GM04504 (cell line): ENCODE data around the gene ASAP3.
"Not testable (repeated sequence)": the region's sequence is repeated elsewhere in the genome, so short reads cannot be mapped to it uniquely, and the experiment has no call there.

Experiments used
- DNase-seq: peaks from one replicate; pipeline ENCODE4 v3.0.0-alpha.2; 2012; ENCODE audit warnings: low read depth

The ASAP3 gene

DNA sequence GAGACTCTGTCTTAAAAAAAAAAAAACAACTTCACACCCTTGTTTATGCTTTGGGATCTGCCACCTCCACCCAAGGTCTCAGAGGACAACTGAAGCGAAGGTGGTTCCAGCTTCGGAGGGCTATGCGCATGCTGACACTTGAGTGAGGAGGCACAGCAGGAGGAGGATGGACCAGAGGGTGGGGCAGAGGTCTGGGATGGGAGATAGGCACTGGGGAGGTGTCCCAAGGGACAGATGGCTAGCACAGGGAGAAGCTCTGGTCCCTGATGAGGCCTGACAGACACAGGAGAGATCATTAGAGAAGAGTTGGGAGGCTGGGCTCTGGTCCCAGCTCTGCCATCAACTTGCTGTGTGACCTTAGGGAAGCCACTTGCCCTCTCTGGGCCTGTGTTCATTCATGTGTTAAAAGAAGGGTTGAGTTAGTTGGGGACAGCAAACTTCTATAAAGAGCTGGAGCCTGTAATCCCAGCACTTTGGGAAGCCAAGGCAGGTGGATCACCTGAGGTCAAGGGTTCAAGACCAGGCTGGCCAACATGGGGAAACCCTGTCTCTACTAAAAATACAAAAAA is 30.2 kb upstream of the ASAP3 start:
- no peak for DNase-seq

DNA sequence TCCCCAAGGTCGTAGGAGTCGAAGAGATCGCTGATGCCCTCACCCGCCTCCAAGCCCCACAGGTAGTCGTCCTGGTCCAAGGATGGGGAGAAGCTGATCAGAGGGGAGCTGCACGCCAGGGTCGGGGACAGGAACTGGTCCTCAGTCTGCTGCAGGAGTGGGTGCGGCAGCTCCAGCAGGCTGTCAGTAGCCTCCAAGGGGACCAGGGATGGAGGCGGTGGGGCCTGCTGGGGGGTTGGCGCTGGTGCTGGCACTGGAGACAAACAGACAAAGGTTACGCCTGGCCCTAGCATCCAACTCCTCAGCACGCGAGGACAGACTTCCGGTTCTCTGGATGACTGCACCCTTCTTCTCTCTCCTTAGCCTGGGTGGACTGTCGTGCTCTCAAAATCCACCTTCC is 25.9 kb upstream of the ASAP3 start:
- DNase-seq: no peak

DNA sequence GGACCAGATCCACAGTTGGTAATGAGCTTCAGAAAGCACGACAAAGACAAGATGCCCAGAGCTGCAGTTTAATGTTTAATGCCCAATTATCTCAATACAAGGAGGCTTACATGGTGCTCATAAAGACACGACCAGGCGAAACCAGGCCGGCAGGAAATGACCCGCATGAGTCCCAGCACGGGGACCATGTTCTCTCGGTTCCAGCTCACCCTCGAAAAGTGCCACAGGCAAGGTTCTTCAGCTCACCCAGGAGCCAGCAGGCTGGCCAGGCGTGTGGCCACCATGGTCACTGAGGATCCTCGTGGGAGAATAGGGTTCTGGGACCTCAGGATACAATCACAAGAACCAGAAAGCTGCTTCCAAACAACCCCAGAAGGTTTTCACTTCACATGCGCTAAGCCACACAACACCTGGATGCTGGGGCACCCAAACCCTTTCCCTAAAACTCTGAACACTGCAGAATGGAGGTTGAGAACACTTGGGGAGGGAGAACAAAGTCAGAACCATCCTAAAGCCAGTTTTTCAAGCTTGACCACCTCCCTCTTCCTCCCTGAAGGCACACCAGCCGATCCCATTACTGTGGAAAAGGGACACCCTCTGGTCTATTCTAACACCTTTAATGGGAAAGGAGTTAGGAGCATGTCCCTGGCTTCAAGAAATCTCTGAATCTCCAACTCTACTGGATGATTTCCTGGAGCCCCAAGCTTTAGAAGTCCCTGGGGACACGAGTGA is 22.6 kb upstream of the ASAP3 start:
- no peak for DNase-seq

DNA sequence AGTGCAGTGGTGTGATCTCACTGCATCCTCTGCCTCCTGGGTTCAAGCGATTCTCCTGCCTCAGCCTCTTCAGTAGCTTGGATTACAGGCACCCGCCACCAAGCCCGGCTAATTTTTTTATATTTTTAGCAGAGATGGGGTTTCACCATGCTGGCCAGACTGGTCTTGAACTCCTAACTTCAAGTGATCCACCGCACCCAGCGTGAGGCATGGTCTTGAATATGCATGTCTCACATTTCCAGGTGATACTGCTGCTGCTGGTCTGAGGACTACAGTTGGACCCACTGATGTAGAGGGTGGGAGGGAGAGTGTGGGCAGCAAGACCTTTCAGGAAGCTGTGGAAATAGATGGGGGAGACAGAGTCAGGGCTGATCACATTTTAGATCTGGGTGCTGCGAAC is 21.9 kb upstream of the ASAP3 start:
- DNase-seq: no peak

DNA sequence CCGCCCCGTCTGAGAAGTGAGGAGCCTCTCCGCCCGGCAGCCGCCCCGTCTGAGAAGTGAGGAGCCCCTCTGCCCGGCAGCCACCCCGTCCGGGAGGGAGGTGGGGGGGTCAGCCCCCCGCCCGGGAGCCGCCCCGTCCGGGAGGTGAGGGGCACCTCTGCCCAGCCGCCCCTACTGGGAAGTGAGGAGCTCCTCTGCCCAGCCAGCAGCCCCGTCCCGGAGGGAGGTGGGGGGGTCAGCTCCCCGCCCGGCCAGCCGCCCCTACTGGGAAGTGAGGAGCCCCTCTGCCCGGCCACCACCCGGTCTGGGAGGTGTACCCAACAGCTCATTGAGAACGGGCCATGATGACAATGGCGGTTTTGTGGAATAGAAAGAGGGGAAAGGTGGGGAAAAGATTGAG is 20.2 kb upstream of the ASAP3 start:
- not testable (repeated sequence) for DNase-seq

DNA sequence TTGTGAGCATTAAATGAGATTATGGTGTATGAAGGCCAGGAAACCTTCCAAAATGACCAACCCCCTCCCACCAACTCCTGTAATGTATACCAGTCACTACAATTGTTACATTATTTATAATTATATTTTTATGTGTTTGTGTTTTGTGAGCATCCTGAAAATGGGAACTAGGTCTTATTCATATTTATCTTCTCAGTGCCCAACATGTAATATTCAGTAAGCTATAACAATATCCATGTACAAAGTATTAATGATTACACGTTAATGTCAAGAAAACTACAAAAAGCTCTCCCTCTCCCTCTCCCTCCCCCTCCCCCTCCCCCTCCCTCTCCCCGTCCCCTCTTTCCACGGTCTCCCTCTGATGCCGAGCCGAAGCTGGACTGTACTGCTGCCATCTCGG is 19.0 kb upstream of the ASAP3 start:
- DNase-seq: no peak

DNA sequence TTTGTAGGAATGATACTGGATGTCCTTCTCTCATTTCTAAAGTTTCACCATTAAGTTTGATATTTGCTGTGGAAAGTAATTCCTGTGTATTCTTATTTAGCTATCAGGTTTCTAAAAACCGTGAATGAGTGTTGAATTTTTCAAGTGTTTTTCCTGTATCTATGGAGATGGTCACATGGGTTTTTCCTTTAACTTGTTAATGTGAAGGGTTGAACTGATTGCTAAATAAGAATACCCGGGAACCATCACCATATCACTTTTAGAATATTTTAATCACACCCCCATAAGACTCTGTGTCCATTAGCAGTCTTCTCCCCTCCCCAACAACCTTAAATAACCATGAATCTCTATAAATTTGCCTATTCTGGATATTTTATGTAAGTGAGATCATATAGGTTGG is 16.5 kb upstream of the ASAP3 start:
- DNase-seq: no peak

DNA sequence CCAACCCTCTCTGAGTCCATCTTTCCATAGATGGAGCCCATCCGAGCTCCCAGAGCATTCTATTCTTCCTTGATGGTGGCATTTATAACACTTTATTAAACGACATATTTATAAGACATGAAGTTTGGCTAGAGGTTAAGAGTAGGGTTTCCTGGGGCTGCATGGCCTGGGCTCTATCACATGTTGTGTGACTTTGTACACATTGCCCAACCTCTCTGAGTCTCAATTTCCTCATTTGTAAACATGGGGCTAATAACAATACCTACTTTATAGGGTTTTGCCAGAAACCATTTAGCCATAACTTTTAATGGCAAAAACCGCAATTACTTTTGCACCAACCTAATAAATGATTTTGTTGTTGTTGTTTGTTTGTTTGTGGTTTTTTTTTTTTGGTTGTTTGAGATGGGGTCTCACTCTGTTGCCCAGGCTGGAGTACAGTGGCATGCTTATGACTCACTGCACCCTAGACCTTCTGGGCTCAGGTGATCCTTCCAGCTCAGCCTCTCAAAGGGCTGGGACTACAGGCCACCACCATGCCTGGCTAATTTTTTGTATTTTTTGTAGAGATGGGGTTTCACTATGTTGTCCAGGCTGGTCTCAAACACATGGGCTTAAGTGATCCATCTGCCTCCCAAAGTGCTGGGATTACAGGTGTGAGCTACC is 13.9 kb upstream of the ASAP3 start:
- no peak for DNase-seq

DNA sequence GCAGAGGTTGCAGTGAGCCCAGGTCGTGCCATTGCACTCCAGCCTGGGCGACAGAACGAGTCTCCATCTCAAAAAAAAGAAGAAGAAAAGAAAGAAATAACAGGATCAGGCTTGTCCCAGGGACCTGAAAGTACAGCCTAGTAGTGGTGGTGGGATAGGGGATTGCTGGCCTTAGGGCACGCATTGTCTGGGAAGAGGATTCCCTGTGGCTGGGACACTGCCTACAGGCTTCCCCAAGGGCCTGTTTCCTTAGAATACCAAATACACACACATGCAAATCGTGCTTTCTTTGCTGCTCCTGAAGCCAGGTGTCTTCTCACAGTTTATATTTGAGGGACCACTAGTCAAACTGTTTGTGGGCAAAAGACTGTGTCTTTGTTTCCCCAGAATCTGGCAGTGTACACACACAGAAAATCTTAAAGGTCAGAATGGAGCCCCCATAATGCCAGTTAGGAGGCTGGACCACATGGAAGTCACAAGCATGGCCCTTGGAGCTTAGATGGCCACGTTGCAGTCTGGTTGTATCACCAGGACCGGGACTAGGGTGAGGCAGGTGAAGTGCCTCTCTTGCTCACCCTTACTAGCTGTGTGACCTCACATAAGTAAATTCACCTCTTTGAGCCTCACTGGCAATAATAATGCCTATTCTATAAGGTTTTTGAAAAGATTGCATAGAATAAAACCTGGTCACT is 12.7 kb upstream of the ASAP3 start:
- DNase-seq: no peak

DNA sequence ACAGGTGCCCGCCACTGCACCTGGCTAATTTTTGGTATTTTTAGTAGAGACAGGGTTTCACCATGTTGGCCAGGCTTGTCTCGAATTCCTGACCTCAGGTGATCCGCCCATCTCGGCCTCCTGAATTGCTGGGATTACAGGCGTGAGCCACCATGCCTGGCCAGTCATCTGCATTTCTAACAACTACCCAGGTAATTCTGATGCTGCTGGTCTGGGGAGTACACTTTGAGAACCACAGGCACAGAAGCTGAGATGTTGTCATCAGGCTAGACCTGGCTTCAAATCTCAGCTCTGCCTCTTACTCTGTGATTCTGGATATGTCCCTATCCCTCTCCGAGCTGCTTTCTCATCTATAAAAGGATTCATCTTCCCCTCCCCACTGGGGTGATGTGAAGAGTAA is 10.9 kb upstream of the ASAP3 start:
- DNase-seq: not testable (repeated sequence)

DNA sequence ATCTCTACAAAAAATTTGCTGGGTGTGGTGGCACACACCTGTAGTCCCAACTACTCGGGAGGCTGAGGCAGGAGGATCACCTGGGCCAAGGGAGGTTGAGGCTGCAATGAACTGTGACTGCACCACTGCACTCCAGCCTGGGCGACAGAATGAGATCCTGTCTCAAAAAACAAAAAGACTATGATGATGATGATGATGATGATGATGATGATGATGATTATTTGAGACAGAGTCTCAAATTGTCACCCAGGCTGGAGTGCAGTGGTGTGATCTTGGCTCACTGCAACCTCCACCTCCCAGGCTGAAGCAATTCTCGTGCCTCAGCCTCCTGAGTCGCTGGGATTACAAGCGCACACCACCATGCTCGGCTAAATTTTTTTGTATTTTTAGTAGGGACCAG is 8.8 kb upstream of the ASAP3 start:
- not testable (repeated sequence) for DNase-seq

DNA sequence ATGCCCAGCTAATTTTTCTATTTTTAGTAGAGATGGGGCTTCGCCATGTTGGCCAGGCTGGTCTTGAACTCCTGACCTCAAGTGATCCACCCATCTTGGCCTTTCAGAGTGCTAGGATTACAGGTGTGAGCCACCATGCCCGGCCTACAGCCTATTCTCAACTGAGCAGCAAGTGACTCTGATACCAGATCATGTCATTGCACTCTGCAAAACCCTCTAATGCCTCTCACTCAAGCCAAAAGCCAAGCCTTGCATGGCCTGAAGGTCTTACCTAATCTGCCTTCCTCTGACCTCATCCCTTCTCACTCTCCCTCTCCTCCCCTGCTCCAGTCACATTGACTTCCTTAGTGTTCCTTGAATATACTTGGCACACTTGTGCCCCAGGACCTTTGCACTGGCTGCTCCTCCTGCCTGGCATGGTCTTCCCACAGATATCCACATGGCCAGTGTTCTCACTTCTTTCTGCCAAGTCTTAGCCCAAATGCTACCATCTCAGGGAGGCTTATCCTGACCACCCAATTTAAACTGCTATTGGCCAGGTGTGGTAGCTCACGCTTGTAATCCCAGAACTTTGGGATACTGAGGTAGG is 8.2 kb upstream of the ASAP3 start:
- no peak for DNase-seq

DNA sequence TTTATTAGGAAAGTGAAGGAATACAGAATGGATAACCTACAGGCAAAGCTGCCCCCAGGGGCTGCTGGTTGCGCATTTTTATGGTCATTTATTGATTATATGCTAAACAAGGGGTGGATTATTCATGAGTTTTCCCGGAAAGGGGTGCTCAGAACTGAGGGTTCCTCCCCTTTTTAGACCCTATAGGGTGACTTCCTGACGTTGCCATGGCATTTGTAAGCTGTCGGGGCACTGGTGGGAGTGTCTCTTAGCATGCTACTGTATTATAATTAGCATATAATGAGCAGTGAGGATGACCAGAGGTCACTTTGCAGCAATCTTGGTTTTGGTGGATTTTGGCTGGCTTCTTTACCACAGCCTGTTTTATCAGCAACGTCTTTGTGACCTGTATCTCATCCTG is 5.9 kb upstream of the ASAP3 start:
- DNase-seq: no peak

DNA sequence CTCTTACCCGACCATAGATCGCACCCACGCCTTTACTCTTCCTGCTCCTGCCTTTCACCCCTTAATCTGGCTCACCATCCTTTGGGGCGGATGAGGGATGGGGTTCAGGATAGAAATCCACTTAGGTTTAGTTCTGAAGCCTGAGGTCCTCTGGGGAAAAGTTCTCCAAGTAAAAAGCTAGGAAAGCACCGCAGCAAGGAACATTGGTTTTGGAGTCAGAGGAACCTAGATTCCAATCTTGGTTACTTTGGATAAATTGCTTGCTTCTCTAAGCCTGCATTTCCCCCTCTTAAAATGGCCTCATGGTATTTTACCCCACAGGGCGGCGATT is 988 bp upstream of the ASAP3 start:
- no peak for DNase-seq

DNA sequence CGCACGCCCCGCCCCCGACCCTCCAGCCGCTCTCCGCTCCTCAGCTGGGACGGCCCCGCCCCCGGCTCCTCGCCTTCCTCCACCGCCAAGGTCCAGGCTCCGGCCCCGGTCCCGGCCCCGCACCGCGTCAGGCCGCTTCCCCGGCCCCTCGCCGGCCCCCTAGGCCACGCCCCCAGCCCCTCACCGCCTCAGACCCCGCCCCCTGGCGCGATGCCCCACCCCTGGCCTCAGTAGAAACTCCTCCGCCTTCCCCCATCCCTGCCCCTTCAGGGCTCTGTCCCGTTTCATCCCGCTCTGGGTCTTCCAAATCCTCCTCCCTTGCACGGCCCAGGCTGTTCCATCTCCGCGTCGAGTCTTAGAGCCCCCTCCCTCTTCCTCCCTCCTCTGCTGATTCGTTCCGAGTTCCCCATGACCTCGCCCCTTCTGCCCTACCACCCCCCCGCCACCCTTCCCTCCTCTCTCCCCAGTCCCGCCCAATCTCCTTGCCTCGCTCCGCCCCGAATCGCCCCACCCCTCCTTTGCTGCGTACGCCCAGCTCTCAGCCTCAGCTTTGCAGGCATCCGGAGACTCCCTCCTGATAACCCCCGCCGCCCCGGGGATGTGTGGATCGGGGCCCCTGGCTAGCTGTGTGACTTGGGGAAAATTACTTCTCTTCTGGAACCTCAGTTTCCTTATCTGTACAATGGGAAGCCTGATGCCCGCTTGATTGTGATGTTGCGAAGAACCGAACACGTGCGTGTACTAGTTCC is 448 bp upstream of the ASAP3 start:
- DNase-seq: peak; percentile 79

DNA sequence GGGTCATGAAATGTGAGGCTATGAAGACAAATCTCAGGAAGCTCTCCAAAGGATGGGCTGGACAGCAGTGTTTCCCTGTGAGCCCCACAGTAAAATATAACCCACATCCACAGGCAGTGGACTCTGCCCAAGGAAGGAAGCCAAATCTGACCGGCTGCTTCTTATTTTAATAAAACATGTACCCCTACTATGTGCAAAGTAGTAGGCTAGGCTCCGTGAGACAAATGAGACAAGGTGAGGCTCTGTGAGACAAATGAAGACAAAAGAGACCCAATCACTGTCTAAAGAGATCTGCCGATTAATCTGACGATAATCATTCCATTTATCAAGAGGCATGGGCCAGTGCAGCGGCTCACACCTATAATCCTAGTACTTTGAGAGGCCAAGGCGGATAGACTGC is 2.1 kb downstream of the ASAP3 start:
- no peak for DNase-seq

DNA sequence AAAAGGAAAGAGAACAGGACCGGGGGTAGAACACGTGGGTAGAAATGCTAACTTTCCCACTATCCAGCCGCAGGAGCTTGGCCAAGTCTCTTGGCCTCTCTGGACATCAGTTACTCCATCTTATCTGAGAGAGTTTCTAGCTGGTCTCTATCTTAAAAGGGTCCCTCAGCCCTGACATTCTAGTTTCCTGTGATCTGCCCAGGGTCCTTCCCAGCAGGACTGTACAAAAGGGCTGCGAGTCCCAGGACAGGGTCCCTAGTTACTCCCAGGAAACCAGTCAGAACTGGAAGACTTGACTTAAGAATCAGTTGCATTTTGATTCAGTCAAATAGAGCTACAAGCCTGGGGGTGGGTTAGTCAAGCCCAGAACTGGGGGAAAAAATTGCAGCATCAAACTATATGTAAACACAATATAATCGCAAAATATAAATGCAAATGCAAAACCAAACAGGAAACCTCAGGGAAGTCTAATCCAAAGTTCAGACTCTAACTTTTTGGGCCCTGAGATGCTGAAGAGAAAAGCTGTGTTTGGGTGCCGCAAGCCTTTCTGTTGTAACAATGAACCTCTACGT is 2.9 kb downstream of the ASAP3 start:
- DNase-seq: no peak

DNA sequence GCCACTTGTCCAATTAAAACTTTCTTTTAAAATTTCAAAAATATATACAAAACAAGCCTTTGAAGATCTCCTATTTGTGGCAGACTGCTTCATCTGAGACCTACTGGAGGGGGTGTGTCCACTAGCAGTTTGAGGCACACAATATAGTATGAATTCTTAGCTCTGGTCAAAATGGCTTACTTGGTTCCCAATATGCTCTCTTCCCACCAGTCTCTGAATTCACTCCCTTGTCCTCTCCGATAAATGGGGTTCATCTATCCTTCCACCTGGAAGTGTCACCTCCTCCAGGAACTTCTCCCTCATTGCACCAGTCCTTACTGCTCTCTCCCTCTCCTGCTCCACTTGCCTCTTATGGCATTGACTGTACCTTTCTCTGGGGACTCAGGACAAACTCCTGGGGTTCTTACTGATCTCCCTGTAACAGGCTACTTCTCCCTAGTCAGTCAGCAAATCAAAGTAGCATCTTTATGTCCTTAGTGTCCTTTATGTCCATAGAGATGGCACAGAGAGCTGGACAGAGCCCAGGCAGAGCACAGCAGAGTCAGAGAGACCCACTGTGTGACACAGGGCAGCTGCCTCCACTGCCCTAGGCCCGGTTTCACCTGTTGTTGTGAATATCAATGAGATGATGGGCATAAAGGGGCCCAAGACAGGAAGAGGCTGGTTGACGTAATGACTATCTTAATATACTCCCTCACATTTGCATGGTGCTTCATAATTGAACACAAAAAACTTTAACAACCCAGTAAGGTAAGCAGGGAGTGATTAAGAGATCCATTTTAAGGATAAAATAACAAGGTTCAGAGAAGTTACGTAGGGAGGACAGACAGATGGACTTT is 3.6 kb downstream of the ASAP3 start:
- DNase-seq: no peak

DNA sequence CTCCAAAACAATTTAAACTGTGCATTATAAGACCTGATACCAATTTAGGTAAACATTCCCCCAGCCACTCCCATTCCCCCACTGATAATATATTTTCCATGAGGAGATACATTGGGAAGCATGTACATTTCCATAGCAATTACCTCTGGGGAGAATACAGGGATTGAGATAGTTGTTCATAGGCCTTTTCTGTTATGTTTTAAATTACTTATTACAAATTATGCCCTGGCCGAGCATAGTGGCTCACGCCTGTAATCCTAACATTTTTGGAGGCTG is 4.4 kb downstream of the ASAP3 start:
- no peak for DNase-seq

DNA sequence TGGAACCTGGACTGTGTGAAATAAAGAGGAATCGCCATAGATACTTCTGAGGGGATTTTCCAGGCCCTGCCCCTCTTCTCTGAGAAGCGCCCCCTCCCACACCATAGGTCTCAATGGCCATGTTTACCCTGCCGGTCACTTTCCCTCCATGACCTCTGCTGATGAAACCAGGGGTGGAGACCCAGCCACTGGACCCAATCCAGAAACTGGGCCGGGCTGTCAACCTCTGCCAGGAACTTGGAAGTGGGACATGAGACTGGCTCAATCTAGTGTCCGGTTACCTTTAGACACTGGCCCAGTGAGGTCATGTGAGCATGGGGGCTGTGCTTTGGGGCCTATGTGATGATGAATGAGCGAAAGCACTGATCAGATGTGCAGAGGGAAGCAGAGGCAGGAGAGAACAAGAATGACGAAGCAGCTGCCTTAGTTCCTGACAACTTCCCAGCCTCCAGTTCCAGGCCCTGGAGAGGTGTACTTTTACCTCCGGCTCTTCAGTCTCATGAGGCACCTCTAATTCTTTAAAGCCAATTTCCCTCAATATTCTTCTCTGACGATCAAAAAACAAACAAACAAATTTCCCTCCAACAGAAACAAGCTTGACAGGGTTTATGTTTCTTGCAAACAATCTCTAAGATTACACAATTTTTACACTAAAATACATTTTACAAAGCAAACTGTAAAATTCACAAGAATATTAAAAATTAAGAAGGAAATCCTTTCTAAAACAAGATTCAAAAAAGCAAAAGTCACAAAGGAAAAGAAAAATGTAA is 4.9 kb downstream of the ASAP3 start:
- DNase-seq: peak; percentile 56
